ENCODE data around the gene TACR1. TPM values are rescaled to one million over a fixed set of nuclear protein-coding genes. Genes with fewer than 3 reads are reported as not detected.
"Not testable (repeated sequence)": the region's sequence is repeated elsewhere in the genome, so short reads cannot be mapped to it uniquely, and the experiment has no call there.

Gene TACR1
- polyA plus RNA-seq, 1 donor from 2014 or later: not detected

- H3K36me3 Mint-ChIP-seq, H3K27me3 Mint-ChIP-seq, H3K4me3 Mint-ChIP-seq, H3K9me3 Mint-ChIP-seq, H3K4me1 Mint-ChIP-seq, H3K27ac Mint-ChIP-seq: not testable (repeated sequence)
These were observed 53.1 kb downstream of the TACR1 start for GRCh38 chr2:75146221-75146605.

GRCh38 chr2:75142081-75142480, 57.2 kb downstream of the TACR1 start:
- Mint-ChIP-seq H3K36me3 (peaks cover 1% of the 10 kb centered on the region), H3K4me1 (no peaks in the 10 kb centered on the region), H3K4me3 (no peak overlapping the region), H3K9me3 (no peaks in the 10 kb centered on the region), H3K27ac (no peak overlapping the region), H3K27me3 (no peaks in the 10 kb centered on the region)

- Mint-ChIP-seq H3K9me3 (no peaks in the 10 kb centered on the region), H3K27ac (no peak overlapping the region), H3K4me3 (no peak overlapping the region), H3K27me3 (peaks cover 4% of the 10 kb centered on the region), H3K4me1 (no peaks in the 10 kb centered on the region), H3K36me3 (peaks cover 2% of the 10 kb centered on the region)
These were observed 59.0 kb downstream of the TACR1 start for GRCh38 chr2:75140288-75140687.

GRCh38 chr2:75139171-75139570, 60.1 kb downstream of the TACR1 start:
- no peak overlapping the region for H3K4me3 Mint-ChIP-seq
- H3K27me3 Mint-ChIP-seq: peaks cover 4% of the 10 kb centered on the region
- H3K36me3 Mint-ChIP-seq: peaks cover 5% of the 10 kb centered on the region
- no peaks in the 10 kb centered on the region for H3K4me1 Mint-ChIP-seq
- no peaks in the 10 kb centered on the region for H3K9me3 Mint-ChIP-seq
- no peak overlapping the region for H3K27ac Mint-ChIP-seq

- H3K27ac Mint-ChIP-seq: no peak overlapping the region
- no peak overlapping the region for H3K4me3 Mint-ChIP-seq
- peaks cover 4% of the 10 kb centered on the region for H3K27me3 Mint-ChIP-seq
- H3K4me1 Mint-ChIP-seq: no peaks in the 10 kb centered on the region
- no peaks in the 10 kb centered on the region for H3K9me3 Mint-ChIP-seq
- peaks cover 5% of the 10 kb centered on the region for H3K36me3 Mint-ChIP-seq
These were observed 60.8 kb downstream of the TACR1 start for GRCh38 chr2:75138528-75138927.

- H3K36me3 Mint-ChIP-seq: peaks cover 5% of the 10 kb centered on the region
- peaks cover 4% of the 10 kb centered on the region for H3K27me3 Mint-ChIP-seq
- no peaks in the 10 kb centered on the region for H3K4me1 Mint-ChIP-seq
- H3K9me3 Mint-ChIP-seq: no peaks in the 10 kb centered on the region
- H3K4me3 Mint-ChIP-seq: no peak overlapping the region
- no peak overlapping the region for H3K27ac Mint-ChIP-seq
These were observed 63.4 kb downstream of the TACR1 start for GRCh38 chr2:75135776-75136400.

- H3K4me3 Mint-ChIP-seq: no peak overlapping the region
- no peaks in the 10 kb centered on the region for H3K4me1 Mint-ChIP-seq
- peaks cover 5% of the 10 kb centered on the region for H3K36me3 Mint-ChIP-seq
- H3K9me3 Mint-ChIP-seq: no peaks in the 10 kb centered on the region
- H3K27ac Mint-ChIP-seq: no peak overlapping the region
- H3K27me3 Mint-ChIP-seq: peaks cover 4% of the 10 kb centered on the region
These were observed 64.5 kb downstream of the TACR1 start for GRCh38 chr2:75134860-75135259.

- H3K36me3 Mint-ChIP-seq: peaks cover 5% of the 10 kb centered on the region
- H3K4me1 Mint-ChIP-seq: no peaks in the 10 kb centered on the region
- H3K9me3 Mint-ChIP-seq: no peaks in the 10 kb centered on the region
- peak overlapping the region in 1 of 3 donors; percentile 27 for H3K27ac Mint-ChIP-seq
- no peak overlapping the region for H3K4me3 Mint-ChIP-seq
- H3K27me3 Mint-ChIP-seq: peaks cover 4% of the 10 kb centered on the region
These were observed 65.4 kb downstream of the TACR1 start for GRCh38 chr2:75133621-75134570.

- Mint-ChIP-seq H3K27ac (no peak overlapping the region), H3K36me3 (peaks cover 3% of the 10 kb centered on the region), H3K4me3 (no peak overlapping the region), H3K27me3 (peaks cover 2% of the 10 kb centered on the region), H3K4me1 (no peaks in the 10 kb centered on the region), H3K9me3 (peaks cover 0 to 5% (median 4%) of the 10 kb centered on the region in 3 donors)
These were observed 69.1 kb downstream of the TACR1 start for GRCh38 chr2:75130171-75130570.

- Mint-ChIP-seq H3K9me3 (peaks cover 0 to 5% (median 4%) of the 10 kb centered on the region in 3 donors), H3K4me1 (no peaks in the 10 kb centered on the region), H3K4me3 (no peak overlapping the region), H3K27ac (no peak overlapping the region), H3K36me3 (peaks cover 2% of the 10 kb centered on the region), H3K27me3 (peaks cover 2% of the 10 kb centered on the region)
These were observed 75.4 kb downstream of the TACR1 start for GRCh38 chr2:75123876-75124275.

- no peak overlapping the region for H3K27ac Mint-ChIP-seq
- no peaks in the 10 kb centered on the region for H3K4me1 Mint-ChIP-seq
- no peaks in the 10 kb centered on the region for H3K27me3 Mint-ChIP-seq
- H3K4me3 Mint-ChIP-seq: peak overlapping the region in 1 of 4 donors; percentile 76
- peaks cover 4% of the 10 kb centered on the region for H3K36me3 Mint-ChIP-seq
- H3K9me3 Mint-ChIP-seq: no peaks in the 10 kb centered on the region
These were observed 86.0 kb downstream of the TACR1 start for GRCh38 chr2:75113231-75113869.

GRCh38 chr2:75108937-75109482, 90.3 kb downstream of the TACR1 start:
- H3K4me3 Mint-ChIP-seq: no peak overlapping the region
- no peaks in the 10 kb centered on the region for H3K9me3 Mint-ChIP-seq
- no peaks in the 10 kb centered on the region for H3K27me3 Mint-ChIP-seq
- H3K4me1 Mint-ChIP-seq: no peaks in the 10 kb centered on the region
- H3K36me3 Mint-ChIP-seq: no peaks in the 10 kb centered on the region
- H3K27ac Mint-ChIP-seq: no peak overlapping the region

GRCh38 chr2:75102011-75102410, 97.3 kb downstream of the TACR1 start:
- H3K27ac Mint-ChIP-seq: no peak overlapping the region
- H3K27me3 Mint-ChIP-seq: peaks cover 2% of the 10 kb centered on the region
- peaks cover 2% of the 10 kb centered on the region for H3K36me3 Mint-ChIP-seq
- H3K4me1 Mint-ChIP-seq: no peaks in the 10 kb centered on the region
- H3K4me3 Mint-ChIP-seq: no peak overlapping the region
- H3K9me3 Mint-ChIP-seq: peaks cover 0 to 3% (median 0%) of the 10 kb centered on the region in 3 donors

GRCh38 chr2:75100801-75101151, 98.5 kb downstream of the TACR1 start:
- H3K27ac Mint-ChIP-seq: no peak overlapping the region
- peaks cover 2% of the 10 kb centered on the region for H3K36me3 Mint-ChIP-seq
- H3K27me3 Mint-ChIP-seq: peaks cover 2% of the 10 kb centered on the region
- no peak overlapping the region for H3K4me3 Mint-ChIP-seq
- H3K9me3 Mint-ChIP-seq: peaks cover 0 to 3% (median 0%) of the 10 kb centered on the region in 3 donors
- H3K4me1 Mint-ChIP-seq: no peaks in the 10 kb centered on the region
